Stimulated activated CD8-positive, alpha-beta memory T cell treated with anti-CD3 and anti-CD28 coated beads, Interleukin-12 subunit alpha, Interleukin-12 subunit beta, amount 100 ng/mL, for 1 hour (primary cell): ENCODE measurements around the gene ATG2B.
"Not testable (repeated sequence)": the region's sequence is repeated elsewhere in the genome, so short reads cannot be mapped to it uniquely, and the experiment has no call there.

Experiments used
- DNase-seq: peaks from one replicate; pipeline ENCODE4 v3.0.0-alpha.2; 2020; ENCODE audit warnings: low read depth

The ATG2B gene

DNA sequence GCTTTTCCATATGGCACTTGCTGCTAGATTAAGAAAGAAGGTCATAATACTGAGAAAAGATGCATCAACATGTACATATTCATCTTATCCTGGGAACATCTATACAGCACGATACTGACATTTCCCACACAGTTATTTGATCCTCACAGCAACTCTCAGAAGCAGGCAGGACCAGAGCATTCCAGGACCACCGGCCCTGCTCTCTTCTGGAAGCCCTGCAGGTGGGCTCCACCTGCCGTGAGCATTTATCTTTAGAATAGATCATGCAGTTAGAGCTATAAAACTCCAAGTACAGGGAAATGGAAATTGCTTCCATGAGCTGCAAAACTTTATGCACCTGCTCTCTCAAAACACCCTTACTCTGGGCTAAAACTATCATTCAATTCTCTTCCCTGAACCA, 112.7 kb downstream of the ATG2B start:
- DNase-seq: no peak

DNA sequence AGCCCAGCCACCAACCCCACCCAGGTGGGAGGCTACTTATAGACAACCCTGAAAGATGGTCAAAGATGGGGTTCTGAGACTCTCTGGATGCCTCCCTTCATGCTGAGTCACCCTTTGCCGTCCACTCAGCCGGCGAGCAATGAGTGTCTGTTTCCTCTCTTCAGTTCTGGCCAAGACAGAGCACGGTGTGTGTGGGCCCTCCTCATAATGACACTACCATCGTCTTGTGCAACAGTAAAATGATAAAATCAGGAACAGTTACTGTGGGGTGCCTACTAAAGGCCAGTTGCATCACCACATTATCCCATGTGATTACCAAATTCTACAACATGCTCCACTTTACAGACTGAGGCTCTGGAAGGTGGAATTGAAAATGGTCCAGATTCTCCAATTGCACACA, 114.1 kb downstream of the ATG2B start:
- no peak for DNase-seq

- no peak for DNase-seq
Observed at GRCh38 chr14:96247031-96247430, 116.1 kb downstream of the ATG2B start.

DNA sequence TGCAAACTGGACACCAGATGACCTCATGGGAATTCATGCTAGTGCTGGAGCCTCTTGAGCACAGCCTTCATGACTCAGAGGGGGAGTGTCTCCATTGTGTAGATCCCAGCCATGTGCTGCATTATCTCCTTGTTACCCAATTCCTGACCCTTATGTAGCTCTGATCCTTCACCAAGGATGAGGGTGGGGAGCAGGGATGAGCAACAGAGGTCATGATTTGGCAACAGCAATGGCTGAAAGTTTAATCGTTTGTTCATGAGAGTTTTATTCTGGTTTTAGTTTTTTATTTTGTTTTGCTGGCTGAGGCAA, 116.6 kb downstream of the ATG2B start:
- no peak for DNase-seq

DNA sequence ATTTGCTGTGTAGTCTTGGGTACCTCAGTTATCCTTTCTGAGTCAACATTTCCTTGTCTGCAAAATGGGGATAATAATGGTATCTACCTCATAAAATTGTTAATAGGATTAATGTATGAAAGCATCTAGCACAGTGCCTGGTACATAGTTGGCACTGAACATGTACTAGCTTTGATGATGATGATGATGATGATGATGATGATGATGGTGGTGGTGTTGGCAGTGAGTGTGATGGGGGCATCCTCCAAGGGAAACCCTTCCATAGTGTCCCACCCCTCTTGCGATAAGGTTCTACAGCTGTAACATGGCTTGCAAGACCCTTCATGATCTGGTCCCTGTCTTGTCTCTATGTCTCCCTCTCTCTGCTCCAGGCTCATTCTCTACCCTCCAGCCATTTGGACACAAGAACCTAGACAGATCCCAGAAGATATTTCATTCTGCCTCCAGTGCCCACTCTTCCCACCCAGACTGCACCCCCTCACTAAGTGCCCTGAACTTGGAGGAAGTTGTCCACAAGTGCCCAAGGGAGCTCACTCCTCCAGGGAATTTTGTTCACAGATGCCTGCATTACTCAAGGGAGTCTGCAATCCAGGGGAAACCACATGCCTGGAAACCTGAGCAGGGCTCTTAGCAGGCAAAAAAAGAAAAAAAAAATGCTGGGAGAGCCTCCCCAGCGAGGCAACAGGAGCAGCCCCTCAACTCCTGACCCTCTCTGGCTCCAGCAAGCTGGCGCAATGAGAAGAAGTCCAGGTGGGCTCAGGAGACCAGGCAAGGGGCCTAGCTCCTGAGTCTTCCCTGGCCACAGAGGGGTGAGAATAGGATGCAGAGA, 117.2 kb downstream of the ATG2B start:
- DNase-seq: no peak

DNA sequence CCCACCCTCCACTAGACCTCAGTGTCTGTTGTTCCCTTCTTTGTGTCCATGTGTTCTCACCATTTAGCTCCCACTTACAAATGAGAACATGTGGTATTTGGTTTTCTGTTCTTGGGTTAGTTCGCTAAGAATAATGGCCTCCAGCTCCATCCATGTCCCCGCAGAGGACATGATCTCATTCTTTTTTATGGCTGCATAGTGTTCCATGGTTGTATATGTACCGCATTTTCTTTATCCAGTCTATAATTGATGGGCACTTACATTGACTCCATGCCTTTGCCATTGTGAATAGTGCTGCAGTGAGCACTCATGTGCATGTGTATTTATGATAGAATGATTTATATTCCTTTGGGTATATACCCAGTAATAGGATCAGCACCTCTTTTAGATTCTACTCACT, 118.1 kb downstream of the ATG2B start:
- not testable (repeated sequence) for DNase-seq

DNA sequence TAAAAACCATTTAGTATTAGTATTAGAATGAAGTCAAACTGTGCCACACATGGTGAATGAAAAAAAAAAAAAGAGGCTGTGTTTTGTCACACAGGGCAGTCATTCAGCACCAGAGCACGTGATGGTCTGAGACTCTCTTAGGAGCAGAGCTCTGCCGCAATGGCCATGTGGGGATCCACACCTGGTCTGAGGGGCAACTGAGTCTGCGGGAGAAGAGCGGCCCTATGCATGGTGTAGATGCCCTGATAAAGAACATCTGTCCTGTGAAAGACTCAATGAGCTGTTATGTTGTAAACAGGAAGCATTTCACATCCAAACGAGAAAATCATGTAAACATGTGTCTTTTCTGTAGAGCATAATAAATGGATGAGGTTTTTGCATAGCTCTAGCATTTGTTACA, 119.4 kb downstream of the ATG2B start:
- DNase-seq: no peak

- no peak for DNase-seq
Observed at GRCh38 chr14:96242126-96242525, 121.0 kb downstream of the ATG2B start.

DNA sequence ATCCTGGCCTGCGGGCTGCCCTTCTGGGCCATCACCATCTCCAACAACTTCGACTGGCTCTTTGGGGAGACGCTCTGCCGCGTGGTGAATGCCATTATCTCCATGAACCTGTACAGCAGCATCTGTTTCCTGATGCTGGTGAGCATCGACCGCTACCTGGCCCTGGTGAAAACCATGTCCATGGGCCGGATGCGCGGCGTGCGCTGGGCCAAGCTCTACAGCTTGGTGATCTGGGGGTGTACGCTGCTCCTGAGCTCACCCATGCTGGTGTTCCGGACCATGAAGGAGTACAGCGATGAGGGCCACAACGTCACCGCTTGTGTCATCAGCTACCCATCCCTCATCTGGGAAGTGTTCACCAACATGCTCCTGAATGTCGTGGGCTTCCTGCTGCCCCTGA, 122.5 kb downstream of the ATG2B start:
- DNase-seq: no peak

DNA sequence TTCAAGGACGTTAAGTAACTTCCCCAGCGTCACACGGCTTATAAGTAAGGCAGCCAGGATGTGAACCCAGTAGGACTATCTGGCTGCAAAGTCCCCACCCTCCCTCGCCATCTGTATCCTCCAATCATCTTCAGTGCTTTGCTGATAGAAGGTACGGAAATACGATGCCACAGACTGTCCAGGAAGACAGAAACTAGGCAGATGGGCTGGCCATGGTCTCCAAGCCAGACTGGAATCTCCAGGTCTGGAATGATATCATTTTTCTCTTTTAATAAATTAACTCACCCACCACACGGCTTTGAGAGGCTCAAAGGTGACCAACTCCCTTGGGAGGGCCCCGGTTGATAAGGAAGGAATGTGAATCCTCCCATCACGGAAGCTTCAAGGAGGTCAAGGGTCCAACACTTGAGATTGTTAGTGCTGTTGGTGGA, 123.4 kb downstream of the ATG2B start:
- no peak for DNase-seq

DNA sequence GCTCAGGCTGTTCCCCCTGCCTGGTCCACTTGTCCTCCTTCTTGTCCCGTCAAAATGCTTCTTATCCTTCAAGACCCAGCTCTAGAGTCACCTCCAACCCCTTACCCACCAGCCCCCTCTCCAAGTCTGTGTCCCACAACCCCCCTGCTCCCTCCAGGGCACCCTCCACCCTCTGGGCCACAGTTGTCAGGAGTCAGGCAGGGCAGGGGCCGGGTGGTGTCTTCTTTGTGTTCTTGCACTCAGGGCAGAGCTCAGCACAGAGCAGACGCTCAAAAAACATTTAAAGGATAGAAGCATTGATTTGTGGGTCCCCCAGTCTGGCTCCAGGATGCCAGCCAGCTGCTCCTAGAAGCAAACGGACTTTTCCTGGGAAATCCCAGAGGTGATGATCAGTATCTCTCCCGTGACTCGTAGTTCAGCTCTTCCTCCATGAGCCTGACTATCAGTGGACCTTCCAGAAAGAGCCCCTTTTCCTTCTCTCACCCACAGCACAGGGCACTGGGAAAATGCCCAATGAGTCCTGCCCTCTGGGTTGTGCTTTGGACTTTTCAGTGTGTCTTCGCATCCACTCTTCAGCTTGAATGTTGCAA, 124.4 kb downstream of the ATG2B start:
- no peak for DNase-seq

DNA sequence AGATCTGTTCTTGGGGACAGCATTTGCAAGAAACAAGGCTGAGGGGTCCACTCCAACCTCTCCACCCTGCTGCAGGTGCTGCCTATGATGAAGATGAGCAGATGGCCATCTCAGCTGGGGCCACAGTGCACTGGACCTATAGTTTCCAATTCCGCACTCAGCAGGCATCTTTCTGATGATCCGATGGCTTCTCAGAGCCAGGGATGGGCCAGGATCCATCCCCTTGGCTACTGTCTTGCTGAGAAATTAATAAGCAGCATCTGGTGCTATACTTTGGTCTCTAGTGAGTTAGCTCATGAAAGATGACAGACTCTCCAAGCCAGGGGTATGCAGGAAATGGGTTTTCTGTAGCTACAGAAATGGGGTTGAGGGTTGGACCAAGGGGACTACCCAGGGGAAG, 125.5 kb downstream of the ATG2B start:
- no peak for DNase-seq

GRCh38 chr14:96235426-96235825, 127.7 kb downstream of the ATG2B start:
- DNase-seq: no peak

DNA sequence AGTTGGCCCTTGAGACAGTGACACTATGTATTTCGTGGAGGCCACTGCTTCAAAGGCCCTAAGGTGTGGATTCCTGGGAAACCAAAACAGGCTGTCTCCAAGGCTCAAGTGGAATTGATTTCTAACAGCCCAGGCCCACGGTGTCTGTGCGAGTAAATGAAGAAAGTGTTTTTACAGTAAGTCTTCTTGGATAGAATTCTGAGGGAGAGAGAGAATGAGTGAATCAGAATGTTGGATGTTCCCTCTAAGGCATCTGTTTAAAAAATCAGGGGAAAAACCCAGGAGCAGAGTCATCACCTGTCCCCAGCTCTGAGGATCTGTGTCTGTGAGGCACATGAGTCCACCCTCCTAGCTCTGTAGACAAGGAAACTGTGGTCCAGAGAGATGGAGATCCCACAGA, 129.5 kb downstream of the ATG2B start:
- no peak for DNase-seq

- DNase-seq: no peak
Observed at GRCh38 chr14:96232506-96232905, 130.6 kb downstream of the ATG2B start.

- DNase-seq: no peak
Observed at GRCh38 chr14:96231526-96232130, 131.5 kb downstream of the ATG2B start.

DNA sequence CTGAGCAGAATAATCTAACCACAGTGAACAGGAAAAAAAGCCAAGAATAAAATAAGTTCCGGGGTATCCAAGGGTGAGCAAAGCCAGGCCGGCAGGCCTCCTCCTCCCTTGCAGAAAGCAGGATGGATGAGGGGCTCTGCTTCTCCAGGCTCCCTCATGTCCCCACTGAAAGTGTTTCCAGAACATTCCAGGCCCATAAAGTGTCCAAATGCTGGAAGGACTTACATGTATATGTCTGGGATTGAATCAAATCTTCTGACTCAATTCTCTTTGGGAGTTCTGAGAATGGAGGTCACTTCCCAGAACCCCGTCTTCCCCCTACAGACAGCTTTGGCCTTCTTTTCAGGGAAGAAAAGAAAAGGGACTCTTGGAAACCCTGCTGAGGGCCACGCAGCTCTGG, 132.1 kb downstream of the ATG2B start:
- no peak for DNase-seq

DNA sequence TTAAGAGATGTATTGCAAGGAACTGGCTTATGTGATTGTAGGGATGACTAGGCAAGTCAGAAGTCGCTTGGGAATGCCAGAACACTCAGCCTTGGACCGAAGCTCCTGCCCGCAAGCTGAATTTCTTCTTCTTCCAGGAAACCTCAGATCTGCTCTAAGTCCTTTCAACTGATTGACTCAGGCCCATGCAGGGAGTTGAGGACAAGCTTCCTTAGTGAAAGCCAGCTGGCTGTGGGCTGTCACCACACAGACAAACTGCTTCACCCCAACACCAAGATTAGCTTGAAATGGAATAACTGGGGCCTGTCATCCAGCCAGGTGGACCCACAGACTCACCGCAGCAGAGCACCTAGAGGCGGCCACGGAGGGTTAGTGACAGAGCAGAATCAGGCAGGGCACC, 133.8 kb downstream of the ATG2B start:
- DNase-seq: no peak
